HG02884 (cell line): Measurements from ENCODE around the gene DVL3.

ENCODE experiments used
- ATAC-seq: cut with Tn5 transposase; IDR thresholded peaks from one replicate; pipeline ENCODE4 v1.9.1; 2021; ENCODE audit warnings: mild to moderate bottlenecking, moderate library complexity; ENCODE audit not compliant: unreplicated experiment

DVL3 gene

GRCh38 chr3:184176377-184177330 lies 21.5 kb downstream of the DVL3 start:
- no peak for ATAC-seq

- no peak for ATAC-seq
Observed at GRCh38 chr3:184177331-184177731, 22.2 kb downstream of the DVL3 start.

DNA sequence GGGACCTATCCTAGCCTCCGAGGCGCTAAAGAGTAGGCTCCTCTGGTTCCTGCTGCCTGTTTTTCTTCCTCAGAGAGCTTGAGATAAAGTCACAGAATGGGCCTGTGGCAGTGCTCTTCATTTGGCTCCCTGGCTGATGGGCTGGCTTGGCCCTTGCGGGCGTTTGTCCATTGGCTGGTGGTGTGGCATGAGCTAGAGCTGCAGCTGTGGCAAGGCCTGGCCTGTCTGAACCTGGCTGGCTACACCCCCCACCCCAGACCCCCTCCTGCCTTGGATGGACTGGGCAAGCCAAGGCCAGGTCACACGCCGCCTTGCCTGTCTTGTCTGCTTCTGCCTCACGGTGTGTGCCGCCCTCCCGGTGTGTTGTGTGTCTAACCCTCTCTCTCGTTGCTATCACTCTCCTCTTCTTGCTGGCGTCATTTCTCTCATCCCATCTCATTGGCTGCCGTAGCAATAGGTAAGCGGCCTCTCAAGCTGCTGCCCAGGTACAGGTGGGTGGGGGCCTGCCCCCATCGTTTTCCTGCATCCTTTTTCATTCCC lies 22.7 kb downstream of the DVL3 start:
- no peak for ATAC-seq

GRCh38 chr3:184178521-184179138 lies 23.5 kb downstream of the DVL3 start:
- no peak for ATAC-seq

DNA sequence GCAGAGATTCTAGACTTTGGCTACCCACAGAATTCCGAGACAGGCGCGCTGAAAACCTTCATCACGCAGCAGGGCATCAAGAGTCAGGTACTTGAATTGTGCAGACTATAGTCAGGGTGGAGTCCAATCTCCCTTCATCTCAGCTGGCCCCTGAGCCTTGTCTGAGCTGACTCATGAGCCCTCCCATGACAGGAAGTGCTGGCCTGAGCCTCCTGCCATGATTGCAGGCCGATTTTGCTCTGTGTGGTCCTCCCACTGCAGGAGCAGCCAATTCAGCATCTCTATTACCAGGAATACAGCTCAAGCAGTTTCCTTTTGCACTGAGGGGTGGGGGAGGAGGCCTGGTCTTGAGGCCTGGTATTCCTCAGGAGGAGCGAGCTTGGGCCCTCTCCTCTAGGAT lies 25.0 kb downstream of the DVL3 start:
- no peak for ATAC-seq

- no peak for ATAC-seq
Observed at GRCh38 chr3:184181596-184181995, 26.4 kb downstream of the DVL3 start.

DNA sequence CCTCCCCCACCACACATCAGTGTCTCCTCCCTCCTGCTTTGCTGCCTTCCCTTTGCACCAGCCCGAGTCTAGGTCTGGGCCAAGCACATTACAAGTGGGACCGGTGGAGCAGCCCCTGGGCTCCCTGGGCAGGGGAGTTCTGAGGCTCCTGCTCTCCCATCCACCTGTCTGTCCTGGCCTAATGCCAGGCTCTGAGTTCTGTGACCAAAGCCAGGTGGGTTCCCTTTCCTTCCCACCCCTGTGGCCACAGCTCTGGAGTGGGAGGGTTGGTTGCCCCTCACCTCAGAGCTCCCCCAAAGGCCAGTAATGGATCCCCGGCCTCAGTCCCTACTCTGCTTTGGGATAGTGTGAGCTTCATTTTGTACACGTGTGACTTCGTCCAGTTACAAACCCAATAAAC lies 28.5 kb downstream of the DVL3 start:
- ATAC-seq: no peak

DNA sequence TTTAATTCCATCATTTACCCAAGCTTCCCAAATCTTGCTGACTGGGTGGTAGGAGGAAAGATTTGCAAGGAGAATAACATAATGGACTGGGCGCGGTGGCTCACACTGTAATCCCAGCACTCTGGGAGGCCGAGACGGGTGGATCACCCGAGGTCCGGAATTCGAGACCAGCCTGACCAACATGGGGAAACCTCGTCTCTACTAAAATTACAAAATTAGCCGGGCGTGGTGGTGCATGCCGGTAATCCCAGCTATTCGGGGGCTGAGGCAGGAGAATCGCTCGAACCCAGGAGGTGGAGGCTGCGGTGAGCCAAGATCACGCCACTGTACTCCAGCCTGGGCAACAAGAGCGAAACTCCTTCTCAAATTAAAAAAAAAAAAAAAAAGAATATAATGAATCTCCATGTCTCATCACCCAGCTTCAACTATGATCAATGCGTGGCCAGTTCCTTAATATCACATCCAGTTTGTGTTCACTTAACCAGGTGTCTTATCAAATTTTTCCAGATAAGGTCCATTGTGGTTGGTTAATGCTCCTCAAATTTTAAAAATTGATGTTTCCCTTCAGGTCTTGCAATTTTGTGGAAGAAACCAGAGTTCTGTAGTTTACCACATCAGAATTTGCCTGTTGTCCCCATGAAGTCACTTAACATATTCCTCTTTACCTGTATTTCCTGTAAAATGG lies 29.5 kb downstream of the DVL3 start:
- no peak for ATAC-seq

DNA sequence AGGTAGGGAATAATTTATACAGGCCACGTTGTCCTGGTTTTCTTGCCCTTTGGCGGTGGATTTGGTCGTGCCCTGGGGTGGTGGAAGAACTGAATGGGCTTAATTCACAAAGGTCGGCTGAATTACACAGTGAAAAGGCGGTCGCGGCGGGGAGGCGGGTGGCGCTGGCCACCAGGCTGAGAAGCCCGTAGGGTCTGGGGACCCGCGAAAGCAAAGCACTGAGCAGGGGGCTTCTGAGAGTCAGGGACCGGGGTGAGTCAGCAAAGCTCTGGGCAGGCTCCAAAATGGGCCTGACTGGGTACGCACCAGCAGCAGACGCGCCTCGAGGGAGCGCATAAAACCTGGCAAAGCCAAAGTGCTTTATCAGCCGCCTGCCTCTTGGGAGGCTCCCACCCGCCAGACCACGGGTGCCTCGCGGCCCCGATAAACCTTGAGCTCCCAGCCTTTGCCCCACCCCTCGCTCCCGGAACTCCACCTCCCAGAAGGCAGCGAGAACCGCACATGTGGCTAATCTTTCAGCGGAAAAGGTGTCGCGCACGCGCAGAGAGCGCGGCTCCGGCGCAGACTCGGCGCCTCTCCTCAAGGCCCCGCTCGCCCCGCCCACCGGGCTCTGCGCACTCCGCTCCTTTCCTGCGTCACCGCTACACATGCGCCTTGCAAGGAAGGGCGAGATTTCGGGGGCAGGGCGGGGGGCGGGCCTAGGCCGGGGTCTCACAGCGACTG lies 30.4 kb downstream of the DVL3 start:
- ATAC-seq: peak; percentile 85

- peak; percentile 17 for ATAC-seq
Observed at GRCh38 chr3:184186184-184186901, 31.2 kb downstream of the DVL3 start, which contains the start of gene ABCF3. Gene ABCF3 (plus strand): TSS chr3:184186199. CDS start chr3:184186208, 9 bp downstream.

GRCh38 chr3:184186902-184187207 lies 31.7 kb downstream of the DVL3 start:
- no peak for ATAC-seq

GRCh38 chr3:184188080-184188479 lies 32.9 kb downstream of the DVL3 start:
- no peak for ATAC-seq

GRCh38 chr3:184189421-184189820 lies 34.2 kb downstream of the DVL3 start:
- no peak for ATAC-seq

- ATAC-seq: no peak
Observed at GRCh38 chr3:184192889-184193288, 37.7 kb downstream of the DVL3 start.

GRCh38 chr3:184193991-184194539 lies 38.9 kb downstream of the DVL3 start:
- ATAC-seq: no peak

DNA sequence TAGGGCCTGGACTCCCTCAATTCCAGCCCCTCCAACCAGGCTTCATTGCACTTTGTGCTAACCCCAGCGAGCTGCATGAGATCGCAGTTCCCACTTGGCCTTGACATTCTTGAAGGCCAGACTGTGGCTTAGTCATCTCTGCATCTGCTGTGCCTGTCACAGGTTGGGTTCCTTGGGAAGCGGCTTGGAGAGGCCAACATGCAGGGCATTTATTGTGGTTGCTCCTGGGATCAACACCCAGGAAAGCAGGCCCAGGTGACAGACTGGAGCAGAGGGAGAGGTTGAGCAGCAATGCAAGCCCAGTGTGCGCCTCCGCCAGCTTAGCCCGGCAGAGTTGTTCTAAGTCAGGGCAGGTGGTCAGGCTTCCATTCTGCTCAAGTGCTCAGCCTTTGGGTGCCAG lies 41.4 kb downstream of the DVL3 start:
- ATAC-seq: no peak

GRCh38 chr3:184198509-184198908 lies 43.3 kb downstream of the DVL3 start:
- ATAC-seq: no peak

DNA sequence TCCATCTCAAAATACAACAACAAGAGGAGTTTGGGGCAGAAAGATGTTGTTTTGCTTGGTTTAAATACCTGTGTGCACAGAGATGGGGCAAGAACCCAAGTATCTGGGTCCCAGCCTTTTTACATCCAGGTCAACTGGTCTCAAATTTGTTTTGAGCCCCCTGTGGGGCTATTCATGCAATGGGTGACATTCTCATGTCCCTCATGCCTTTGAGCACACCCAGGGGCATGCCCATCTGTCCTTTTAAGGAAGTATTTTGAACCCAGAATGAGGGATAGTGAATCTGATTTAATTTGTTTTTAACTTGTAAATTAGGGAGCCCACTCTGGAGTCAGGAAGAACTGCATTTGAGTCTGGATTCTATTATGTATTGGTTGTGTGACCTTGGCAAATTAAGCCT lies 45.6 kb downstream of the DVL3 start:
- no peak for ATAC-seq

GRCh38 chr3:184203526-184203925 lies 48.3 kb downstream of the DVL3 start:
- ATAC-seq: no peak
